Astrocyte (in vitro differentiated cells and primary cell): ENCODE measurements around the gene TMTC1.

Source experiments
- EZH2 ChIP-seq: IDR thresholded peaks from 2 replicates; pipeline ENCODE4 v1.6.1; 2012; ENCODE audit warnings: mild to moderate bottlenecking, low read length, inconsistent platforms; ENCODE audit not compliant: insufficient read depth
- TF ChIP-seq, protein P1 (sequence below): IDR thresholded peaks from 2 replicates; pipeline ENCODE4 v1.5.1; 2011; ENCODE audit warnings: low read depth, mild to moderate bottlenecking, inconsistent platforms, low read length, moderate library complexity; ENCODE audit not compliant: insufficient read depth

DNA sequence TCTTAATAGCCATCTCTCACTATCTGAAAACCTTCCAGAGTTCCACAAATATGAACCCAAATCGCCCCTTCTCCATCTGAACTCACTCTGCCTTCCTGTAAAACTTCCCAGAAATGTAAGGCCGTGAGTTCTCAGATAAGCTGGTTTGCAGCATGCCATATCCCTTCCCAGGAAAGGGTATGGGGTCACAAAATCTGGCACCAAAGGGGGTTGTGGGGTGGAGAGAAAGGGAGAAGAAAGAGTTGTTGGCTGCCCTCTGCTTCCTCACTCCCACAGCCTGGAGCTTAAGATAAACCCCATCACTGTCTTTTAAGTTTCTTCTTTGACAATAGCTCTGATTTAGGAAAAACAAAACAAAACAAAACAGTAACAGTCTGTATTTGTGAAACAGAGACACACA, 10.7 kb downstream of the TMTC1 start:
- TF ChIP-seq, protein P1, sequence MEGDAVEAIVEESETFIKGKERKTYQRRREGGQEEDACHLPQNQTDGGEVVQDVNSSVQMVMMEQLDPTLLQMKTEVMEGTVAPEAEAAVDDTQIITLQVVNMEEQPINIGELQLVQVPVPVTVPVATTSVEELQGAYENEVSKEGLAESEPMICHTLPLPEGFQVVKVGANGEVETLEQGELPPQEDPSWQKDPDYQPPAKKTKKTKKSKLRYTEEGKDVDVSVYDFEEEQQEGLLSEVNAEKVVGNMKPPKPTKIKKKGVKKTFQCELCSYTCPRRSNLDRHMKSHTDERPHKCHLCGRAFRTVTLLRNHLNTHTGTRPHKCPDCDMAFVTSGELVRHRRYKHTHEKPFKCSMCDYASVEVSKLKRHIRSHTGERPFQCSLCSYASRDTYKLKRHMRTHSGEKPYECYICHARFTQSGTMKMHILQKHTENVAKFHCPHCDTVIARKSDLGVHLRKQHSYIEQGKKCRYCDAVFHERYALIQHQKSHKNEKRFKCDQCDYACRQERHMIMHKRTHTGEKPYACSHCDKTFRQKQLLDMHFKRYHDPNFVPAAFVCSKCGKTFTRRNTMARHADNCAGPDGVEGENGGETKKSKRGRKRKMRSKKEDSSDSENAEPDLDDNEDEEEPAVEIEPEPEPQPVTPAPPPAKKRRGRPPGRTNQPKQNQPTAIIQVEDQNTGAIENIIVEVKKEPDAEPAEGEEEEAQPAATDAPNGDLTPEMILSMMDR, result no peak
- TF ChIP-seq EZH2, result no peak
